Measurements from ENCODE around the gene NUP37.

GRCh38 chr12:102120886-102121285 lies 972 bp upstream of the NUP37 start:
- TF ChIP-seq EGR1 (conservative IDR thresholded peaks at IDR 0.05) (no peak), CTCF (IDR thresholded peaks at IDR 0.05 in 2 of 3, conservative IDR thresholded peaks at IDR 0.05 in 1 of 3; ENCODE audit: insufficient read depth in 2 of 3, low read depth in 1 of 3, low read length in 3 of 3) (no peak), EZH2 (IDR thresholded peaks at IDR 0.05; ENCODE audit: borderline replicate concordance, low read depth, low read length) (no peak), FOXP1 (CRISPR knock-in tag; IDR thresholded peaks at IDR 0.05) (no peak), FOXM1 (IDR thresholded peaks at IDR 0.05; ENCODE audit: low read depth) (no peak), FOXM1 (CRISPR knock-in tag; IDR thresholded peaks at IDR 0.05; ENCODE audit: low read depth) (no peak), ZNF780A (CRISPR knock-in tag; IDR thresholded peaks at IDR 0.05) (no peak), E4F1 (CRISPR knock-in tag; IDR thresholded peaks at IDR 0.05; ENCODE audit: borderline replicate concordance) (no peak), JUNB (CRISPR knock-in tag; conservative IDR thresholded peaks at IDR 0.05) (no peak), ZNF655 (CRISPR knock-in tag; IDR thresholded peaks at IDR 0.05) (no peak), U2AF2 (optimal IDR thresholded peaks at IDR 0.05; ENCODE audit: low read depth, low read length) (no peak), GABPB1 (CRISPR knock-in tag; IDR thresholded peaks at IDR 0.05) (no peak)
